Measurements from ENCODE around the gene AGAP3.

The AGAP3 gene

DNA sequence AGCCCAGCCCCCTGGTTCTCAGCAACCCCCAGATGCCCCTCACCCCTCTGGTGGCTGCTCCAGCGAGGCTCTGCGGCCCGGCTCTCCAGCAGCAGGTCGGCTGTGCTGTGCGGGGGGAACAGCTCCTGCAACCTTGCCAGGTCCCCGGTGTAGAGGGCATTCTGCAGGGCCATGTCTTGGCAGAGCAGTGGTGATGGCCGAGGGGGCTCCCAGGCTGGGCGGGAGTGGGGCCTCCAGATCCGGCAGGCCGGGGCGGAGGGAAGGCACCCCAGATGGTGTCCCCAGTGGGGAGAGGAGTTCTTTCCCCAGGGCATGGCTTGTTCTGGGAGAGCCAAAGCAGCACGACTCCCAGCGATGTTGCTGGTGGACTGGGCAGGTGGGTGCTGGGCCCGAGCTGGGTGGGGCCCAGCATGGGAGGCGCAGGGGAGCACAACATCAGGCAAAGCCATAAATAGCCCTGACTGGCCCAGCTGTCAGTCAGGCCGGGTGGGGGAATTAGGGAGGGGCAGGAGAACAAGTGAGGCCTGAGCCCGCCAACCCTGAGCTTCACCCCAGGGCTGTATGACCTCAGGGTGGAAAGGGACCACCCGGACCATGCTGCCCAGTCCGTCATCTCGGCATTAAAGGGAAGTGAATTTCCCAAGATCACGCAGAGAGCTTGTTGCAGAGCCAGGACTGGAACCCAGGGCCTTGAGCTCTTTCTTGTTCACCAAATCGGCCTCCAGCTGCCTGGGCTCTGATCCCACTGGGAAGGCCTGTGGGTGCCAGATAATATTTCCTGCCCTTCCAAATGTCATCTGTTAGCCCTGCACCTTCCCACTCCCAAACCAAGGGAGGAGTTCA, 101.4 kb downstream of the AGAP3 start:
- no peak for DNase-seq (ENCODE audit: low spot score)

DNA sequence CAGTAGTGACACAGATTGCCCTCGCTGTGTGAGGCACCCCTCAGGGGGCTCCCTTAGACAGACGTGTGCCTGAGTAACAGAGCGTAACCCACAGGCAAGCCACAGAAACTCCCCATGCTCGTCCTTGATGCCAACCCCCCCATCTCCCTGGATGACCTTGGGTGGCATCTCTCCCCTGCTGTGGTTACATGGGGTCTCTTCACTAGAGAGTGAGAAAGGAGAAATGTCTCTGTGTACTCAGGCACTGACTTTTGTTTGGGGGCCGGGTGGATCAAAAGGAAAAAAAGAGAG, 101.9 kb downstream of the AGAP3 start:
- peak; percentile 43 for DNase-seq (ENCODE audit: low spot score)

DNA sequence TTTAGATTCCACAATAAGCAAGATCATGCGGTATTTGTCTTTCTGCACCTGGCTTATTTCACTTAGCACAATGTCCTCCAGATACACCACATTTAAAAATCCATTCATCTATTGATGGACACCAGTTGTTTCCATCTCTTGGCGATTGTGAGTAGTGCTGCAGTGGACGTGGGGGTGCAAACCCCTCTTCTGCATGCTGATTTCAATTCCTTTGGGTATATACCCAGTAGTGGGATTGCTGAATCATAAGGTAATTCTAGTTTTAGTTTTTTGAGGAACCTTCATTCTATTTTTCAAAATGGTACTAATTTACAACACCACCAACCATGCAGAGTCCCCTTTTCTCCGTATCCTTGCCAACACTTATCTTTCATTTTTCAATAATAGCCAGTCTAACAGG, 102.8 kb downstream of the AGAP3 start:
- DNase-seq (ENCODE audit: low spot score) = no peak

DNA sequence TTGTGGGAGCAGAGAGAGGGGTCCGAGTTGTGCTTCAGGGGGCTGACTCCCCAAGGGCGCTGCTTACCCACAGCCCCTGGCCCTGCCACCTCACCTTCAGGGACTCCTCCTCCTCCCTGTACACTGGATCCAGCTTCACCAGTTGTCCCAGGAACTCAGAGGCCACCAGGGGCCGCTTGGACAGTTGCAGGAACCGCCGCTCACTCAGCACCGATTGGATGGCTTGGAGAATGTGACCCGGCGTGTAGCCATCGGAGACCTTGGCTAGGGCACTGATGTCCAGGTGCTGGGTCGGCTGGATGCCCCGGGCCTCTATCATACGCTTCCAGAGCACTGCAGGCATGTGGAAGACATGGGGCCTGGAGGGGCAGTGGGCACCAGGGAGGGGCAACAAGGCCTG, 105.3 kb downstream of the AGAP3 start:
- DNase-seq (ENCODE audit: low spot score) = no peak

DNA sequence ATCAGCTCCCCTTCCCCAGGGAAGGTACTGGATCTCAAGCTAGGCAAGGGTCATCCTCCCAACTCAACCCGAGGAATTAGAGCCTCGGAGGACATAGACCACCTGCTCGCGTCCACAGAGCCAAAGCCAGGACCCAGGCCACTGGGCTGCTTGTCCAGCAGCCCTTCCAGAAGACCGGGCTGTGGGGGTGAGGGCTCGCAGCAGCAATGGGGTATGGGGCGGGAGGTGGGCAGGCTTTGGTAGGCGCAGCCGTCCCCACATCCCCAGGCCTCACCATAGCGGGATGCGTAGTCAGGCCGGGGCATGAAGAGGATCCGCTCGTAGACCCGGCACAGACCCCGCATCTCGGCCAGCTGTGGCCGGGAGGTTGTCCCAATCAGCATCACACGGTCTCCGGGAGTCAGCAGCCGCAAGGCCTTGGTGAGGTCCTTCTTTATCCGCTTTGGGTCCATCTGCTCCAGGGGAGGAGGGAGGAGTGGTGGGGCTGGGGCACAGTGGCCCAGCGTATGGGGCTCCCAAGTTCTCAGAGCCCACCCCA, 105.8 kb downstream of the AGAP3 start:
- no peak for DNase-seq (ENCODE audit: low spot score)

DNA sequence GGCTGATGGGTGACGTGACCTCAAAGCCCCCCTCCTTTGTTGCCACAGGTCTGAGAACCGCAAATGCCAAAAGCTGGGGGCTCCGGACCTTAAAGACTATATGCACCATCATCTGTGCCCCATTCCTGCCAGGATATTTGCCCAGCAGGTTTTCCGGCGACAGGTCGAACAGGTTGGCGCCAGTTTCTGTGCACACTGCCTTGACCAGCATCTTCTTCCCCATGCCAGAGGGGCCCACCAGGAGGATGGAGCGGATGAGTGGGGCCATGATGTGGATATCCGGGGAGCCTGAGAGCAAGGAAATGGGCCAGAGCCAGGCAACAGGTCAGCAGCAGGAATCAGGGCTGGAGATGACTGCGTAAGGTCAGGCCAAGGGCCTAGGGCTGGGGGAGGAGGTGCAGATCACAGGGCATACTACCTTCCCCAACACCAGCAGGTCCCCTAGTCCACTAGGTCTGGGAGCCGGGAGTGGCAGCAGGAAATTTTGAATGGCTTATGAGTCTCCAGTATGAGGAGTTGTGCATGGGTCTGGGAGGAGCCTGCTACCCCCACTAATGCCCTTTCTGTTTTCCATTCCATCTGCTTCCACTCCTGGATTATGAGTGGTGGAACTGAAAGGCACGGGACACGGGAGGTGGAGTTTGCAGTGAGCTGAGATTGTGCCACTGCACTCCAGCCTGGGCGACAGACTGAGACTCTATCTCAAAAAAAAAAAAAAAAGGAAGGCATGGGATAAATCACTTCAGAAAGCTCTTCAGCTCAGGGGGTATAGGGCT, 107.1 kb downstream of the AGAP3 start:
- DNase-seq (ENCODE audit: low spot score) = no peak

All from NAMALWA (cell line).